Activated T-cell treated with anti-CD3 and anti-CD28 coated beads, Interleukin-2, amount 50 U/mL, for 4 hours (primary cell): Measurements from ENCODE around the gene L3MBTL2. TPM values are rescaled to one million over a fixed set of nuclear protein-coding genes. Genes with fewer than 3 reads are reported as not detected.

Experiments
- ATAC-seq, 2 donors: fragments of 200-7000 bp; cut with Tn5 transposase; one replicate each; pipeline ENCODE4 v1.10.0; 2021
- DNase-seq: peaks from one replicate; pipeline ENCODE4 v3.0.0-alpha.2; 2020
- H3K27me3 Mint-ChIP-seq: one replicate; pipeline ENCODE4 v1.8.0; 2021; ENCODE audit warnings: low read depth, mixed read lengths
- H3K36me3 Mint-ChIP-seq: one replicate; pipeline ENCODE4 v1.8.0; 2022; ENCODE audit warnings: mixed read lengths; ENCODE audit not compliant: insufficient read depth
- H3K4me1 Mint-ChIP-seq: one replicate; pipeline ENCODE4 v1.8.0; 2021; ENCODE audit warnings: low read depth, mixed read lengths
- H3K4me3 Mint-ChIP-seq: one replicate; pipeline ENCODE4 v1.8.0; 2021; ENCODE audit warnings: mild to moderate bottlenecking, moderate library complexity, mixed read lengths
- H3K9me3 Mint-ChIP-seq: one replicate; pipeline ENCODE4 v1.8.0; 2021; ENCODE audit warnings: mixed read lengths
- total RNA-seq, 3 donors: library from RNA; stranded (reverse); gene quantifications; one replicate each; pipeline ENCODE4 v1.2.1, GENCODE V29; 2021

The L3MBTL2 gene
- total RNA-seq, 3 donors from 2014 or later = 57.4 to 57.8 (median 57.5) TPM

DNA sequence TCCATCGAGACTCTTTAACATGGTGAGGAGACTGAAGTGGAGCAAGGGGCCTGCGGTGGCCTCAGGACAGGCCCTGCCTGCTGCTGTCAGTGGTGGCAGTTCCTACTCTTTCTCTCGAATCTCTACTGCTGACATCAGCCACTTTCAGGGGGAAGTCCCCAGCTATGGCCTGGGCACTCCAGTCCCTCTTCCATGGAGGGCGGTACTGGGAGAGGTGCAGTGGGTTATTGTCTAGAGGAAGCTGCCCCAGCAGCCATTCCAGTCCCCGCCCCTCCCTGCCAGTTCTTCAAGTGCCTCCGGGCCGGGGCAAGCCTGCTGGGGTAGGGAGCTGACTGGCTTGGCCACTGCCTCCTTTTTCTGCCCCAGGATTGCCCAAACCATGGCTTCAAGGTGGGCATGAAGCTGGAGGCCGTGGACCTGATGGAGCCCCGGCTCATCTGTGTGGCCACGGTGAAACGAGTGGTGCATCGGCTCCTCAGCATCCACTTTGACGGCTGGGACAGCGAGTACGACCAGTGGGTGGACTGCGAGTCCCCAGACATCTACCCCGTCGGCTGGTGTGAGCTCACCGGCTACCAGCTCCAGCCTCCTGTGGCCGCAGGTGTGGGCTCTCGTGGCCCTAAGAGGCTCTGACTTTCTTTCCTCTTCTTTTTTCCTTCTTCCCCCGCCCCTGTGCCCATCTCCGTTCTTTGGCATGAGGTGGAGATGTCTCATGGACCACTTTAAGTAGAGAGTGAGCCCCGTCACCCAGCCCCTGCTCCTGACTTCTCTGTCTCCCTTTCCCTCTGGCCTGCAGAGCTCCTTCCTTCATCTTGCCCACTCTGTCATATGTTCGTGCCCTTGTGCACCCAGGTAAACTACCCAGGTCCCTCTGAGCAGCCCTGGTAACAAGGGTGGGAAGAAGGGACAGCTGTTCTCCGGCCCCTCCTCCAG, 21.9 kb downstream of the L3MBTL2 start:
- H3K27me3 Mint-ChIP-seq = no peaks in the 10 kb centered on the region
- H3K4me1 Mint-ChIP-seq = no peaks in the 10 kb centered on the region
- ATAC-seq = no peak
- H3K4me3 Mint-ChIP-seq = no peak overlapping the region
- H3K9me3 Mint-ChIP-seq = no peaks in the 10 kb centered on the region
- H3K36me3 Mint-ChIP-seq = peaks cover 15% of the 10 kb centered on the region
- DNase-seq = no peak

DNA sequence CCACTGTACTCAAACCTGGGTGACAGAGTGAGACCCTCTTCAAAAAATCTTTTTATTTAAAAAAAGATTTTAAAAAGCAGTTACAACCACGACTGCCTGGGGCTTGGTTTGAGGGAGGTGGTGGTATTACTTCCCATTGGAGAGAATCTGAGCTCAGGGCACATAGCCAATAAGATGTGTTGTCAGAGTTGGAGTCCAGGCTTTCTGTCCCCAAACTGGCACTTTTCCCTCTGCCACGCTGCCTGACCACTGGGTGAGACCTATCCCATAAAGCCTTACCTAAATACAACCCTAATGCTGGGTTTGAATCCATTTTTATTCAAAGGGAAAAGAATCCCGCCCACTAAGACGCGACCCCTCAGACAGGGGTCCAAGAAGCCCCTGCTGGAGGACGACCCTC, 24.1 kb downstream of the L3MBTL2 start:
- Mint-ChIP-seq H3K27me3 (no peaks in the 10 kb centered on the region), H3K9me3 (no peaks in the 10 kb centered on the region), H3K4me1 (no peaks in the 10 kb centered on the region), H3K36me3 (peaks cover 11% of the 10 kb centered on the region), H3K4me3 (no peak overlapping the region)
- DNase-seq = no peak
- no peak for ATAC-seq

GRCh38 chr22:41229730-41230400, 24.8 kb downstream of the L3MBTL2 start:
- no peak for ATAC-seq
- H3K4me3 Mint-ChIP-seq = no peak overlapping the region
- DNase-seq = no peak
- no peaks in the 10 kb centered on the region for H3K4me1 Mint-ChIP-seq
- H3K27me3 Mint-ChIP-seq = no peaks in the 10 kb centered on the region
- H3K36me3 Mint-ChIP-seq = peaks cover 7% of the 10 kb centered on the region
- H3K9me3 Mint-ChIP-seq = no peaks in the 10 kb centered on the region

DNA sequence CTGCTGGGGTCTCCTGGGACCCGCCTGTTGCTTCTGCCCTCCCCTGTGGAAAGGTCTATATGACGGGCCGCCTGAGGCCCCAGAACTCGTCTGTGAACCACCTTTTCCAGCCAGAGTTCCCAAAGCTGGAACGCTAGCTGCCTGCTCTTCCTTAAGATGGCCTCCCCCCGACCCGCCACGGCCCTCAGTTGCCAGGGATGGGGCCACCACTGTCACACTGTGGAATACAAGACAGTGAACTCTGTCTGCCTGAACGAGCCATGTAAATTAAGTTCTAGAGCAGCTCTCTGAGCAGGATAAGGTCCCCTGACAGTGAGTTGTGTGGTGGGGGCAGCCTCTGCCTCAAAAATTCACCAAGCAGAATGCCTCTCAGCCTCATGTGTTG, 25.3 kb downstream of the L3MBTL2 start:
- Mint-ChIP-seq H3K4me3 (no peak overlapping the region), H3K36me3 (peaks cover 7% of the 10 kb centered on the region), H3K27me3 (no peaks in the 10 kb centered on the region), H3K4me1 (no peaks in the 10 kb centered on the region), H3K9me3 (no peaks in the 10 kb centered on the region)
- ATAC-seq = no peak
- DNase-seq = no peak

GRCh38 chr22:41231369-41231768, 26.3 kb downstream of the L3MBTL2 start:
- Mint-ChIP-seq H3K4me3 (no peak overlapping the region), H3K36me3 (peaks cover 7% of the 10 kb centered on the region), H3K27me3 (no peaks in the 10 kb centered on the region), H3K4me1 (no peaks in the 10 kb centered on the region), H3K9me3 (no peaks in the 10 kb centered on the region)
- no peak for DNase-seq
- no peak for ATAC-seq

- Mint-ChIP-seq H3K4me1 (peaks cover 10% of the 10 kb centered on the region), H3K27me3 (no peaks in the 10 kb centered on the region), H3K9me3 (no peaks in the 10 kb centered on the region), H3K4me3 (no peak overlapping the region), H3K36me3 (peaks cover 2% of the 10 kb centered on the region)
- ATAC-seq (no peak), DNase-seq (no peak)
Observed at GRCh38 chr22:41234815-41235695, 29.9 kb downstream of the L3MBTL2 start.

- peak overlapping the region; percentile 59 for H3K4me3 Mint-ChIP-seq
- H3K36me3 Mint-ChIP-seq = no peaks in the 10 kb centered on the region
- DNase-seq = no peak
- ATAC-seq = no peak
- H3K4me1 Mint-ChIP-seq = peaks cover 10% of the 10 kb centered on the region
- no peaks in the 10 kb centered on the region for H3K9me3 Mint-ChIP-seq
- H3K27me3 Mint-ChIP-seq = no peaks in the 10 kb centered on the region
Observed at GRCh38 chr22:41237036-41237706, 32.1 kb downstream of the L3MBTL2 start.

GRCh38 chr22:41237707-41238569, 32.8 kb downstream of the L3MBTL2 start:
- H3K4me1 Mint-ChIP-seq = peaks cover 10% of the 10 kb centered on the region
- H3K4me3 Mint-ChIP-seq = peak overlapping the region; percentile 59
- H3K9me3 Mint-ChIP-seq = no peaks in the 10 kb centered on the region
- no peaks in the 10 kb centered on the region for H3K36me3 Mint-ChIP-seq
- no peaks in the 10 kb centered on the region for H3K27me3 Mint-ChIP-seq
- peak; percentile 86 to 92 for ATAC-seq
- DNase-seq = peak; percentile 75

DNA sequence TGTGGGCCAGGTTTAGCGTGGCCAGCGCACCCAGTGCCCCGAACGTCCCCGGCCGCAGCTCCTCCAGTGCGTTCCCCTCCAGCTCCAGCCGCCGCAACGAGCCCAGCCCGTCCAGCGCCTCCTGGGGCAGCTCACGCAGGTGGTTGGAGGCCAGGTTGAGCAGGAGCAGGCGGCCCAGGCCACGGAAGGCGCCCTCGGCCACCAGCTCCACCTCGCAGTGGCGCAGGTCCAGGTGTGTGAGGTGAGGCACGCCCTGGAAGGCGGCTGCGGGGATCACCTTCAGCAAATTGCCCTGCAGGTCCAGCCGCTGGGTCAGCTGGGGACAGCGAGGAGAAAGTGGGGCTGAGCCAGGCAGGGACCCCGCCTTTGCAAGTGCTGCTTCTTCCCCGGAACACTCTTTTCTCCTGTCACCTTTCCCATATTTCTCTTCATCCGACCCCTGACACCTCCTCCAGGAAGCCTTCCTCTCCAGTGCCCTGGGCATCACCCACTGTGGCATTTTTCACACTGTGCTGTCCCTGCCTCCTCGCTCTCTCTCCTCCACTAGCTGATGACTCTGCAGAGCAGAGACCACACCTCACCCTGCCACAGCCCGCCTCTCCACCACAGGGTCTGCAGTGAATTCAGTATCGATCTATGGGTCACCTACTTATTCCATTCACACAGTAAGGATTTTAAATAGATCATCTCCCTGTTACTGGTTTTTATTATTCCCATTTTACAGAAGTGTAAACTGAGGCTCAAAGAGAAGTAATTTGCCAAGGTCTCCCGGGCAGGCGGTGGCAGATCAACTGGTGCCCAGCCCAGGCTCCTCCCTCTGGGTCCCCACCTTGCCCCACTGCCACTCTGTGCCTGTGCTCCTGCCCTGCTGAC, 33.7 kb downstream of the L3MBTL2 start:
- no peaks in the 10 kb centered on the region for H3K36me3 Mint-ChIP-seq
- ATAC-seq (no peak), DNase-seq (no peak)
- no peaks in the 10 kb centered on the region for H3K27me3 Mint-ChIP-seq
- H3K4me3 Mint-ChIP-seq = peak overlapping the region; percentile 51
- H3K4me1 Mint-ChIP-seq = peaks cover 10% of the 10 kb centered on the region
- no peaks in the 10 kb centered on the region for H3K9me3 Mint-ChIP-seq

DNA sequence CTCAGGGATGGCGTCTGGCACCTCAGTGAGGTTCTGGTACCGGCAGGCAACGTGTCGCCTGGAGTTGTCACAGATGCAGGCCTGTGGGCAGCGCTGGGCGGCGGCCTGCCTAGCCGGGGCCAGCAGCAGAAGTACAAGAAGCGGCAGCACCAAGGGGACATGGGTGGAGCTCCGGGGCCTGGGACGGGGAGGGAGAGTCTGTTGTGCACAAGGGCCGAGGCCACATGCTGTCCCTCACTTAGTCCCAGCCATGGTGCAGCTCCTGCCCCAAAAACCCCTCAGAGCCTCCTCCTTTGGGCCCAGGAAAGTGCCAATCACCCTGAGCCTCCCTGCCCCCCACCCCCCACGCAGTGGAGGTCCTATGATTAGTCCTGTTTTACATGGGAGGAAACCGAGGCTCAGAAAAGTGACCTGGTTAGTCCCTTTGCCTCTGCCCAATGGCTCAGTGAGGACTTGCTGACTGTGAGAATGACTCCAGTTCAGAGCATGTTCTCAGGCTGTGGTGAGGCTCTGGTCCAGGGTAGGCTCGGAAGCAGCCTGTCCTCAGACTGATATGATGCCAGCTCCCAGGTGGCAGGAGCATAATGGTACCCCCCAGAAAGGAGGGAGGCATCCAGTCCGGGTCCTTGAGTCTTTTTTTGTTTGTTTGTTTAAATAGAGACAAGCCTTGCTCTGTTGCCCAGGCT, 34.5 kb downstream of the L3MBTL2 start:
- DNase-seq (no peak), ATAC-seq (no peak)
- no peak overlapping the region for H3K4me3 Mint-ChIP-seq
- H3K9me3 Mint-ChIP-seq = no peaks in the 10 kb centered on the region
- no peaks in the 10 kb centered on the region for H3K36me3 Mint-ChIP-seq
- H3K27me3 Mint-ChIP-seq = no peaks in the 10 kb centered on the region
- peaks cover 10% of the 10 kb centered on the region for H3K4me1 Mint-ChIP-seq

DNA sequence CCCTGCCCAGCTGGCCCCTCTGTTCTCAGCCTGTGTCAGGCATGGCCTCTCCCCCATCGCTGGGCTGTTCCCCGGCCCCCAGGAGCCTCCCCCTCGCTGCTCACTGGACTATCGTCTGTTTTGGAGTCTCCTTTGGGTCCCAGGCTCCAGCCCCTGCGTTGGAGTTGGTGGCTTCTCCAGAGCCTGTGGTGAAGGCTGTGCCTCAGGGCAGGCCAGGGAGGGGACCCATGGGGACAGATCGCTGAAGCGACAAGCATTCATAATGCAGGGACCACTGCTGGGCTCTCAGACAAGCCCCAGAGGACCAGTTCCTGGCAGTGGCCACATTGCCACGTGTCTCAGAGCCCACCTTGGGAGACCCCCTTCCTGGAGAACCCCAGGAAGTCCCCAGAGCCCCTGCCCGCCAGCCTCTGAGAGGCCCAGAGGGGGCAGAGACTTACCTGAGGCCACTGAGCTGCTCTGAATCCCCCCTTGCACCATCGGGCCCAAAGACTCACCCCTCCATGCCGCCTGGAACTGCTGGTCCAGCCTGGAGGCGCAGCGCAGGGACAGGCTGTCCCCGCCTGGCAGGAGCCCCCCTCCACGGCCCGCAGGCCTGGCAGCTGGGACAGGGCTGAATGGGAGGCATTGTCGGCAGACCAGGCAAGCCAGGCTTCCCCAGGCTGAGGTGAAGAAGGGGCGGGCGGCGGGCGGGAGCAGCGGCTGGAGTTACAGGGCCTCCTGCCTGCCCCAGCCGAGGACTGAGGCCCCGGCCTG, 35.4 kb downstream of the L3MBTL2 start, which contains the start of gene CHADL:
CHADL (minus strand) TSS at position 555 of the 756 bp plus-strand sequence; CDS start at position 505, 50 bp downstream.
- H3K4me3 Mint-ChIP-seq = no peak within 1 kb of the TSS
- no peak for ATAC-seq
- H3K9me3 Mint-ChIP-seq = no peaks in the 10 kb centered on the region
- DNase-seq = no peak
- peaks cover 10% of the 10 kb centered on the region for H3K4me1 Mint-ChIP-seq
- no peaks in the 10 kb centered on the region for H3K27me3 Mint-ChIP-seq
- no peaks in the 10 kb centered on the region for H3K36me3 Mint-ChIP-seq
